DMS79 (cell line): ENCODE results near the gene AP5S1.

ENCODE experiments used
- DNase-seq: peaks from one replicate; lab custom pipeline; 2025; lab: John Stamatoyannopoulos, UW

AP5S1 gene

GRCh38 chr20:3876676-3877075, 56.3 kb downstream of the AP5S1 start:
- no peak for DNase-seq
